ENCODE data around the gene PARD6A.

PARD6A gene

DNA sequence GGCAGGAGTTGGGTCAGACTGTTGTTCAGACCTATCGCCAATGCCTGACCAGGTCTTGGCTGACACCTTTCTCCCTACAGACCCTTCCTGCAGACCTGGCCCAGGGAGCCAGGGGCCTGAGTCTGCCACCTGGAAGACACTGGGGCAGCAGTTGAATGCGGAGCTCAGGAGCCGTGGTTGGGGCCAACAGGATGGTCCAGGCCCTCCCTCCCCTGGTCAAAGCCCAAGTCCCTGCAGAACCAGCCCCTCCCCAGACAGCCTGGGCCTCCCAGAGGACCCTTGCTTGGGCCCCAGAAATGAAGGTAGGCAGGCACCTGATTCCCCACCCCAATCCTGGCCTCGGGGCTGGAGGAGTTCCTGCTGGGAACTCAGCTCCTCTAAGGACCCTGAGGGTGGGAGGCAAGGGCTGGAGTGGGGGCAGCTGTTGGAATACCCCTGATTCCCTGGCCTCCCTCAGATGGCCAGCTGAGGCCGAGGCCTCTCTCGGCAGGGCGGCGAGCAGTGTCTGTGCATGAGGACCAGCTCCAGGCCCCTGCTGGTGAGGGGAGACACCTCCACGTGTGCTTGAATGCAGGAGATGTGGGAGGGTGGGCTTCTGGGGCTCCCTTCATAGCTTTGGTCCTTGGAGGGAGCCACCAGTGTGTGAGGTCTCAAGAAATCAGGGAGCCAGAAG is 4.3 kb upstream of the PARD6A start:
- Mint-ChIP-seq H3K36me3 (ENCODE audit: low read depth) (no peaks in the 10 kb centered on the region), H3K4me1 (no peaks in the 10 kb centered on the region), H3K9me3 (no peaks in the 10 kb centered on the region), H3K4me3 (peak overlapping the region; percentile 9 to 72 (median 56)), H3K27ac (no peak overlapping the region), H3K27me3 (ENCODE audit: low read depth) (peaks cover 31% of the 10 kb centered on the region)
- no peak for TF ChIP-seq CTCF (IDR thresholded peaks at IDR 0.05; ENCODE audit: unreplicated experiment in 3 of 3)

DNA sequence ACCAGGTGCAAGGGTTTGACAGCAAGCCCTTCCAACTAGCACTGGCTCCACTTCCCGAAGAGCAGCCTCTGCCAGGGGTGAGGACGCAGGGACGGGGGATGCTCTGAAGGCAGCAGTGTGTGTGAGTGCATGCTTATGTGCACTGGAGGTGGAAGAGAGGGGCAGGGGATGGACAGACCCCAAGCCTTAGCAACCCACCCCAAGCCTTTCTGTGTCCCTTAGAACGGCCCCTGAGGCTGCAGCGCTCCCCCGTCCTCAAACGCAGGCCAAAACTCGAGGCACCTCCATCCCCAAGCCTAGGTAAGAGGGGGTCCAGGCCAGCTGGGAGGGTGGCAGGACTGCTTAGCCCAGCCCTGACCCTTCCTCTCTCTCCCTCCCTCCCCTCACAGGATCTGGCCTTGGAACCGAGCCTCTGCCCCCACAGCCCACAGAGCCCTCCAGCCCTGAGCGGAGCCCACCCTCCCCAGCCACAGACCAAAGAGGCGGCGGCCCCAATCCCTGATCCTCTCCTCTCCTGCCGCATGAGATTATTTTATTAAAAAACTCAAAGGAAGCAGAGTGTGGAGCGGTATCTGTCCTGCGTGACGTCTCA is 3.6 kb upstream of the PARD6A start:
- H3K4me1 Mint-ChIP-seq: no peaks in the 10 kb centered on the region
- H3K9me3 Mint-ChIP-seq: no peaks in the 10 kb centered on the region
- TF ChIP-seq CTCF (IDR thresholded peaks at IDR 0.05; ENCODE audit: unreplicated experiment in 3 of 3): no peak
- peak overlapping the region; percentile 37 to 72 (median 64) for H3K4me3 Mint-ChIP-seq
- H3K36me3 Mint-ChIP-seq (ENCODE audit: low read depth): no peaks in the 10 kb centered on the region
- no peak overlapping the region for H3K27ac Mint-ChIP-seq
- peaks cover 25% of the 10 kb centered on the region for H3K27me3 Mint-ChIP-seq (ENCODE audit: low read depth)

DNA sequence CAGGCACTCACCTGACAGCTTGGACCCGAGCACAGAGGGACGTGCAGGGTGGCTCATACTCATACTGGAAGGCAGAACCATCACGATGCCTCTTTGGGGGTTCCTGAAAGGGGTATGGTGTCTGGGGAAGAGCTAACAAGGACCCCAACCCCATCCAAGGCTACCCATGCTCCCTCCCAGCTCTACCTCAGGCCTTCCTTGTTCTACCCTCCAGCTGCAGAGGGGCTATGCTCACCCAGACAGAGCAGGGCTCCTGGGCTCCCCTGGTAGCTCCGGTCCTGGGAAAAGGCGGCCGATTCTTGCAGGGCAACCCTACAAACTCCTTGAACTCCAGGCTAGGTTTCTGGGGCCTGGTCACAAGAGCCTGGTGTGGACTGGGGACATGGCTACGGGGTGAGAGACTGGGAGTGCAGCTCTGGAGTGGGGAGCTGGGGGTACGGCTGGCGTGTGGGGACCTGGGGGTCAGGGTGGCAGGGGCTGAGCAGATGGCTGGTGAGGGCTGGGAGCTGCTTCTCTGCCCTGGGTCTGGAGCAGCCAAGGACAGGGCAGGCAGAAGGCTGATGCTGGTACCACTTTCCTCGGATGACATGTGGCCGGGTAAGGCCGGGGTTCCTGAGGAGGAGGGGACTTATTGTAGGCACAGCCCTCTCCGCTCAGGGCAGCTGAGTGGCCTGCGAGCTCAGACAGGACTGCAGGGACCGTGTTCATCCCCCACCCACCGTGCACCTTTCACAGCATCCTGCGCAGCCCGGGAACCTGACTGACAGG is 2.8 kb upstream of the PARD6A start:
- no peaks in the 10 kb centered on the region for H3K9me3 Mint-ChIP-seq
- H3K36me3 Mint-ChIP-seq (ENCODE audit: low read depth): no peaks in the 10 kb centered on the region
- H3K4me3 Mint-ChIP-seq: peak overlapping the region; percentile 94 to 98 (median 96)
- TF ChIP-seq CTCF (IDR thresholded peaks at IDR 0.05; ENCODE audit: unreplicated experiment in 3 of 3): no peak
- no peak overlapping the region for H3K27ac Mint-ChIP-seq
- H3K4me1 Mint-ChIP-seq: no peaks in the 10 kb centered on the region
- H3K27me3 Mint-ChIP-seq (ENCODE audit: low read depth): peaks cover 21% of the 10 kb centered on the region

DNA sequence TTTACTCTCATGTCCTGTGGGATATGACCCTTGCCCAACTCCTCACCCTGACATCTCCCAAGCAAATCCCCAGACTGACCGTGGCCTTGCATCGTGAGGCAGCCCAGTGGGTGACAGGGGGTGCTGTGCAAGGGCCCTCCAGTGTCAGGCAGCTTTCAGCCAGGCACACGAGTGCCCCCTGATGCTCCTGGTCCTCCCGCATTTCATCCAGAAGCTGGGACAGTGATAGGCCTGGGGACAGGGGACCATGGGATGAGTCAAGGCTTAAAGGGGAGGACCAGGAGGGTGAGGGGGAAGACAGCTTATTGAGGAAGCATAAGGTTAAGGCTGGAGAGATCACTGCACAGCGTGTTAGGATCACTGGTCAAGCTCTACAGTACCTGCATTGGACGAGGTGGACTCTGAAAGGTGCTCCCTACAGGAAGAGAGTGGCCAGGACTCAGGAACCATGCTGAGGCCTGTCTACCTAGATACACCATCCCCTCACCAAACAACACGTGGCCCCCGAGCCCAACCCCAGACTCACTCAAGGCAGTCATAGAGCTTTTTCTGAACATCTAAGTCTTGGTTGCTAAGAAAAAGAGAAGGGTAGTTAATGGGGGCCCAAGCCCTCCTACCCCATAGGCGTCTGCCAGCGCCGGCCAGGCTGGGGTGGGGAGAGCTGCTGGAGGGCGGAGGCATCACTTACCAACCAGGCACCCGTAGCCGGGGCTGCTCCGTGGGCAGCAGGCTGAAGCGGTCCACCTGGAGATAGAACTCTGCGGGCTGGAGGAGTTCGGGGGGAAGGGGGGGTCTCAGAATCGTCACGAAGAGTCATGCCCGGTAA is 1.7 kb upstream of the PARD6A start:
- H3K27ac Mint-ChIP-seq: no peak overlapping the region
- H3K9me3 Mint-ChIP-seq: no peaks in the 10 kb centered on the region
- peaks cover 16% of the 10 kb centered on the region for H3K27me3 Mint-ChIP-seq (ENCODE audit: low read depth)

More for the DNA sequence above, 1.7 kb upstream of the PARD6A start:
- peaks cover 1% of the 10 kb centered on the region for H3K36me3 Mint-ChIP-seq (ENCODE audit: low read depth)
- no peak for TF ChIP-seq CTCF (IDR thresholded peaks at IDR 0.05; ENCODE audit: unreplicated experiment in 3 of 3)
- peak overlapping the region; percentile 94 to 98 (median 96) for H3K4me3 Mint-ChIP-seq
- no peaks in the 10 kb centered on the region for H3K4me1 Mint-ChIP-seq

Data from nephron (organoid).